Activated CD4-positive, alpha-beta T cell treated with anti-CD3 and anti-CD28 coated beads for 4 hours (primary cell): ENCODE data around the gene MYO10.
"Not testable (repeated sequence)": the region's sequence is repeated elsewhere in the genome, so short reads cannot be mapped to it uniquely, and the experiment has no call there.

Experiments
- DNase-seq, 2 donors: peaks; one replicate each; pipeline ENCODE4 v3.0.0-alpha.2; 2020

The MYO10 gene

GRCh38 chr5:16855898-16856297, 80.2 kb downstream of the MYO10 start:
- no peak for DNase-seq

DNA sequence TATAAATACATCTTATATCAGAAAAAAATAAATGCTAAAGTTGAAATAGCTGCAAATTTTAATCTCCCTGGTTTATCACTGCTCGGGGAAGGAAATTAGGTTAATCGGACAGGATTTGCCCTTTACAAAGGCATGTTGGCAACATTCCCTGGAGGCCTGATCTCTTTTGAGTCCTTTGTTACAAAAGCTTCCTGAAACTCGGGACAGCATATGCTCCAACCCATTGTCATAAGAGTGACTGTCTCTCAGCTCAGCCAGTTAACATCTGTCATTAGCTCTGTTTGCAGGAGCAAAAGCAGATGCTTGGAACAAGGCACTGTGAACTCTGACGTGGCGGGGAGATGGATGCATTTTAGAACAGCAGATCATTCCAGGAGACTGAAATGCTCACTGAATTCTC, 80.6 kb downstream of the MYO10 start:
- DNase-seq = no peak

DNA sequence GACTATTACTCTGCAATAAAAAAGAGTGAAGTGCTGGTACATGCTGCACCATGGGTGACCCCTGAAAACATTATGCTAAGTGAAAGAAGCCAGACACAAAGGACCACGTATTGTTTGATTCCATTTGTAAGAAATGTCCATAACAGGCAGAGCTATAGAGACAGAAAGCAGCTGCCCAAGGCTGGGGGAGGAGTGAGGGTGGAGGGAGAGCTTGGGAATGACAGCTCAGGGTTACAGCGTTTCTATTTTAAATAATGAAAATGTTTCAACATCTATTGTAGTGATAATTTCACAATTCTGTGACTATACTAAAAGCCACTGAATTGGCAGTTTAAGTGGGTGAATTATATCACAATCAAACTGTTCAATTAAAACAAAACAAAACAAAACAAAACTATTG, 81.7 kb downstream of the MYO10 start:
- no peak for DNase-seq

DNA sequence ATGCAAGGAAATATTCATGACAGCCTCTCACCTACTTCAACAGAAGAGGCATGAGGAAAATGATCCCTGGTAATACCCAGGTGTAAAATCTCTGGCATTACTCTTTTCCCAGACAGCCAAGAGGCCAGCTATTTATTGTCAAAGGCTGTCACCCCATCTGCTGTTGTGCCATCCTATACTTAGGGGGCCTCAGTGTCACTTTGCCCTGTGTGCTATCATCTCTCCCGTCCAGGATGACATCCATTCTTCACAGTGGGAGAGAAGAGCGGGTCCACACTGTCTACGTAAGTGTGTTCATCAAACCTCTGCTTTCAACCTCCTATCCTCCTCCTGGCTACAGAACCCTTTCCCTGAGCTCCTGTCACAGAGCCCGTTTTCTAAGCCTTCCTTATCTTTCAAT, 82.6 kb downstream of the MYO10 start:
- no peak for DNase-seq

- DNase-seq = no peak
These were observed 83.7 kb downstream of the MYO10 start for GRCh38 chr5:16852251-16853005.

DNA sequence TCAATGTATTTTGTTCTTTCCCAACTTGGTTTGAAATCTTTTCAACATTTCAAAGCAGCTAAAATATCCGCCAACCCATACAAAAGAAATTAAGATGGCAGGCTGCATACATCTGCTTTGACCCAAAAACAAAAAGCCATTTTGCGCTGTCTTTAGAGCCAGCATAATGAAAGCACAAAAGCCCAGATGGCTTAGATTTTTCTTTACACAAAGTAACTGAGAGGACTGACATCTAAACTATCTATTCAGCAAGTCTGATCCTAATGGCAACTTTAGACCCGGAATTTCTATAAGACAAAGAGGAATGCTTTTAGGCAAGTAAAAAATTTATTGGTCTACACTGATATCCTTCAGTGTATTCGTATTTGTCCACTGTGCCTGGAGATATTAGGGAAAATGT, 86.3 kb downstream of the MYO10 start:
- DNase-seq = no peak

DNA sequence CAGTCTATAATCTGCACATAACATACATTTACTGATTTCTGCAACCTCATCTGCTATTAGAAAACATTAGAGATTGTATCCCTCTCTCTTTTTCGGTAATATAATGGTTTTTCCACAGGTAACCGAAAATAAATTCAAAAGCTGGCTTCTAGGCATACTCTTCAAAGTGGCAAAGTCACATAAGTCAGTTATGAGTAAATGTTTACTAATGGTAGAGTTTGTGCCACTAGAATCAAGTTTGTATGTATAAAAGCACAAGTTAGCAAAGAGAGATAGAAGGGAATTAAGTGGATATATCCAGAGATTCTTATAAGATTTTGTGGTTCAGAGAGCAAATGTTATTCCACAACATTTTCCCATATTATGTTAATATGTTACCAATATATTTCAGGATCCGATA, 86.9 kb downstream of the MYO10 start:
- DNase-seq = no peak

- DNase-seq = no peak
These were observed 91.1 kb downstream of the MYO10 start for GRCh38 chr5:16844952-16845351.

GRCh38 chr5:16842896-16843295, 93.2 kb downstream of the MYO10 start:
- DNase-seq = no peak

- no peak for DNase-seq
These were observed 94.7 kb downstream of the MYO10 start for GRCh38 chr5:16841416-16841815.

DNA sequence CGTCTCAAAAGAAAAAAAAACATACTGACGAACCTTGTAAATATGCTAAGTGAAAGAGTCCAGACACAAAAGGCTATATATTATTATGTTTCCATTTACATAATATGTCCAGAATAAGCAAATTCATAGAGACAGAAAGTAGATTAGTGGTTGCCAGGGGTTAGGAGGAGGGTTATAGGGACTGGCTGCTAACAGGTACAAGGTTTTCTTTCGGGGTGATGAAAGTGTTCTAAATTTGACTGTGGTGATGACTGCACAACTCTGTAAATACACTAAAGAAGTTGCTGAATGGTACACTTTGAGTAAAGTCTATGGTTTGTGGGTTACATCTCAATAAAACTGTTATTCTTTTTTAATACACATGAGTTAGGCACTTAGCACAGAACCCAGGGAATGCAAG, 98.8 kb downstream of the MYO10 start:
- DNase-seq = no peak

GRCh38 chr5:16834029-16834428, 102.1 kb downstream of the MYO10 start:
- no peak for DNase-seq

DNA sequence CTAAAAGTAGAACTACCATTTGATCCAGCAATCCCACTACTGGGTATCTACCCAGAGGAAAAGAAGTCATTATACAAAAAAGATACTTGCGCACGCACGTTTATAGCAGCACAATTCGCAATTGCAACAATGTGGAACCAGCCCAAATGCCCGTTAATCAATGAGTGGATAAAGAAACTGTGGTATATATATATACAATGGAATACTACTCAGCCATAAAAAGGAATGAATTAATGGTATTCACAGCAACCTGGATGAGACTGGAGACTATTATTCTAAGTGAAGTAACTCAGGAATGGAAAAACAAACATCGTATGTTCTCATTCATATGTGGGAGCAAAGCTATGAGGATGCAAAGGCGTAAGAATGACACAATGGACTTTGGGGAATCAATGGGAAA, 104.8 kb downstream of the MYO10 start:
- not testable (repeated sequence) for DNase-seq

- DNase-seq = no peak
These were observed 108.3 kb downstream of the MYO10 start for GRCh38 chr5:16827755-16828154.

DNA sequence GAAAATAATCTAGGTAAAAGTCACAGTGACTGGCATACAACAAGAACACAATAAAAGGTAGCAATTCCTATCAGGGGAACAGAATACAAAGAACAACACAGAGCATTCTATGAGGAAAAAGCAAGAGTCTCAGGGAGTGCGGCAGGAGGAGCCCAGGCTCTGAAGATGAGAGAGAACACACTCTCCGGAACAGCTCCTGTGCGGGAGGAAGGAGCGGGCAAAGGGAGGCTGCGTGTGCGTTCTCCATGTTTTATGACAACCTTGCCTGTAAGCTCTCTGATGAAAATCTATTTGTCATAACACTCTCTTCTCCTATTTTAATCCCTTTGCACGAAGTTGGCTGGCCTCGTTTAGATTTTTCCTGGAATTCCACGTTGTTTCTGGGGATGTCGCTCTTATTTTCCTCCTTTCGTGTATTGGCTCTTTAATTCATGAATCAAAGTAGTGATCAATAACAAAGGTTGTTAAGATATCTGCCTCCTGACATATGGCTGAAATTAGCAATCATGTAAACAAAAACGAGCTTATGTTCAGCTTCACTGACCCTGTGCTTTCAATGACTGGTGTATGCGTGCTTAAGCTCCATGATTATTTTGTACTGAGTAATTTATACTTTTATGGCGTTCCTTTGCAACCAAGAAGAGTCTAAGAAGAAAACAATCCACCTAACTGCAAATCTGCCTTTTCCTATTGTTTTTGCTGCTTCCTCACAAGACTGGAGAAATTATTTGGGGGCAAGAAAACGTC, 109.5 kb downstream of the MYO10 start:
- no peak for DNase-seq

GRCh38 chr5:16819522-16820167, 116.4 kb downstream of the MYO10 start:
- no peak for DNase-seq

- no peak for DNase-seq
These were observed 120.7 kb downstream of the MYO10 start for GRCh38 chr5:16815432-16815831.

DNA sequence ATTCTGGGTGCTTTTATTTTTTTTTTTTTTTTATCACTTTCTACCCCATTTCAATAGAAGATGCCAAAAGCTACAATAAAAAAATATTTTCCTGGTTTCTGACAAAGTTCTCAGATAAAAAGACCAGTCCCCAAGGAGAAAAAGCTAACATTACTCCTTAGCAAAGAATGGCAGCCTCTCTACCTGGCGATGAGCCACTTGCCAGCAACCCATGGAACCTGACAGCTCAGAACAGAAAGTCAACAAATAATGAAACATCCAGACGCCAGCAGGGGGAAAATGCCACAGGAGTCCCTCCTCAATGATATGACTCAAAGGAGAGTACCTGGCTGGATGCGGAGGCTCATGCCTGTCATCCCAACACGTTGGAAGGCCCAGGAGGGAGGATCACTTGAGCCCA, 123.2 kb downstream of the MYO10 start:
- no peak for DNase-seq

- no peak for DNase-seq
These were observed 123.6 kb downstream of the MYO10 start for GRCh38 chr5:16812448-16812847.

GRCh38 chr5:16810208-16810854, 125.8 kb downstream of the MYO10 start:
- no peak for DNase-seq

GRCh38 chr5:16809395-16810207, 126.5 kb downstream of the MYO10 start:
- no peak for DNase-seq

DNA sequence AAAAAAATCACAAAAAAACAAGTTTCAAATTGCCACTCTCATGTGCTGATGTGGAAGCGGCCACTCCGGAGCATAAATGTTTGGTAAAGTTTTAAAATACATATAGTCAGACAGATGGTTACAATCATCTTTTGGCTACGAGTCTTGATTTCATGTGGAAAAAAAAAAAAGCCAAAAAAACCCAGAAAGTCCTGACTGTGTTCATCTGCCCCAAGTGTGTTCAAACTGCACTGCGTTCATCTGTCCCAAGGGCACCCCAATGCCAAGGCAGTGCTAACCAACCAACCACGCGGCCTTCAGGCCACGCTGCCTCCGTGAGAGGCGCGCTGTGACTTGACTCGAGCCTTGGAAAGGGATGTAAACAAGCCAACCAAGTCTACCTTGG, 127.1 kb downstream of the MYO10 start:
- no peak for DNase-seq

DNA sequence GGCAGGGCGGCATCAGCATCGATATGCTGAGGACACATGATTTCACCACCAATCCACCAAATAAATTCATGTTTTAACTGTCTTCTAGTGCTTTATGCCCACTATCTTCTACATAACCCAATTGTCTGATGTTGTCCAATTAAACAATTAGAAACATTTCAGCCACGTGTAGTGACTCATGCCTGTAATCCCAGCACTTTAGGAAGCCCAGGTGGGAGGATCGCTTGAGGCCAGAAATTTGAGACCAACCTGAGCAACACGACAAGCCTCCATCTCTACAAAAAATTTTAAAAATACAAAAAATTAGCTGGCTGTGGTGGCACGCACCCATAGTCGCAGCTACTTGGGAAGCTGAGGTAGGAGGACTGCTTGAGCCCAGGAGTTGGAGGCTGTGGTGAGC, 128.1 kb downstream of the MYO10 start:
- no peak for DNase-seq
